ENCODE results near the gene LECT2.

LECT2 gene

DNA sequence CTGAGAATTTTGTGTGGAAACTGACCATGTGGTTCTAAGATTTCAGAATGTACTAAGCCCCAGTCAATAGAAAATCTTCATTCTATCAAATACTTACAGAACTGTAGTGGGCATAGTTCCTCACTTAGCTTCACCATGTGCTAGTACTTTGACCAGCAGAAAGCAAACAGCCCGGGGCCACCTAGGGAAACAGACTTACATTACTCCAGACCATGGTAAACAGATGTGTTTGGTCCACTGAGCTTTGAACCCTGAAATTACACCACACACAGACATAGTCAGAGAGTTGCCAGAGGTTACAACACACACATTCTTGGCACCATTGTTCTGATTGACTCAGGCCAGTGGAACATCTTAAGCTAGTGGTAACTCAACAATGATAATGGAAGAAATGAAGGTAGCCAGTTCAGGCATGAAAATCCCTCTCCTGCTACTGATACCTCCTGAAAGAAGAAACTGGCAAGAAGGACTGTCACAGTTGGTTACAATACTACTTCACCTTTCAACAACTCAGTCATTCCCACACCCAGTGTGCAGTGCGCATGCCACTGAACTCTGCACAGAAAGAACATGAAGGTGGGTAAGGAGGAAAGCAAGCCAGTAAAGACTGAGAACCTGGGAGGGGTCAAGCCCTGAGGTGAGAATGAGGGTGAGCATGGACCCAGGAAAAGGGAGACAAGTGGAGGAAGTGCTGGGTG, 18.7 kb upstream of the LECT2 start:
- no peak for TF ChIP-seq YY1 (IDR thresholded peaks at IDR 0.05; ENCODE audit: insufficient read depth, insufficient read length)
- TF ChIP-seq ZNF274 (IDR thresholded peaks at IDR 0.05; ENCODE audit: low read depth, low read length): no peak
- DNase-seq (ENCODE audit: low read depth, low spot score): no peak
- no peaks in the 10 kb centered on the region for H3K4me1 ChIP-seq (ENCODE audit: insufficient read depth, insufficient read length)
- H3K27me3 ChIP-seq (ENCODE audit: insufficient read depth, insufficient read length): no peaks in the 10 kb centered on the region
- H3K9me3 ChIP-seq (ENCODE audit: insufficient read depth, low read length): peaks cover 8% of the 10 kb centered on the region; the same call in 1 of the 2 replicates
- no peak overlapping the region for H3K9ac ChIP-seq (ENCODE audit: insufficient read length, low read depth)
- no peak overlapping the region for H3K4me3 ChIP-seq (ENCODE audit: insufficient read length, low read depth)
- no peaks in the 10 kb centered on the region for H3K36me3 ChIP-seq (ENCODE audit: insufficient read depth, insufficient read length, low read length)

DNA sequence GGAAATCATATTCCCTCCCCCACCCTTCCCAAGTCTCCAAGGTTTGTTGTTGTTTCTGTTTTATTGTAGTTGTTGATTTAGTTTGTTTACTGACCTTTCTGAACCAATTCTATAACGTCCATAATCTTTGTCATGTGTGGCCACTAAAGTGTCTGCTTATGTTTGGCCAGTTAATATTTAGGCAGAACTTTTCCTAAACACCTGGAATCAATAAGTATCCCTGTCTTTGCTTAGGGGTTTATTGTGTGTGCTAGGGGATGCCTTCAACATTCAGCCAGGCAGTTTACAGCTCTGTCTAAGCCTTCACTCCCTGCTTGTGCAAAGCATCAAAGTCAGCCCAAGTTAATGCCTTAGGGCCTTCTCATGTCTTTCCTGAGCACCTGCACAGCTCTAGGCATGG, 16.9 kb upstream of the LECT2 start:
- H3K9me3 ChIP-seq (ENCODE audit: insufficient read depth, low read length): peaks cover 8% of the 10 kb centered on the region; the same call in 1 of the 2 replicates
- no peaks in the 10 kb centered on the region for H3K36me3 ChIP-seq (ENCODE audit: insufficient read depth, insufficient read length, low read length)
- TF ChIP-seq ZNF274 (IDR thresholded peaks at IDR 0.05; ENCODE audit: low read depth, low read length) (no peak), YY1 (IDR thresholded peaks at IDR 0.05; ENCODE audit: insufficient read depth, insufficient read length) (no peak), SUZ12 (IDR thresholded peaks at IDR 0.05; ENCODE audit: extremely low read depth, insufficient read depth, insufficient read length) (no peak)
- H3K9ac ChIP-seq (ENCODE audit: insufficient read length, low read depth): no peak overlapping the region
- no peak for DNase-seq (ENCODE audit: low read depth, low spot score)
- no peak overlapping the region for H3K4me3 ChIP-seq (ENCODE audit: insufficient read length, low read depth)
- H3K27me3 ChIP-seq (ENCODE audit: insufficient read depth, insufficient read length): no peaks in the 10 kb centered on the region
- H3K4me1 ChIP-seq (ENCODE audit: insufficient read depth, insufficient read length): no peaks in the 10 kb centered on the region

DNA sequence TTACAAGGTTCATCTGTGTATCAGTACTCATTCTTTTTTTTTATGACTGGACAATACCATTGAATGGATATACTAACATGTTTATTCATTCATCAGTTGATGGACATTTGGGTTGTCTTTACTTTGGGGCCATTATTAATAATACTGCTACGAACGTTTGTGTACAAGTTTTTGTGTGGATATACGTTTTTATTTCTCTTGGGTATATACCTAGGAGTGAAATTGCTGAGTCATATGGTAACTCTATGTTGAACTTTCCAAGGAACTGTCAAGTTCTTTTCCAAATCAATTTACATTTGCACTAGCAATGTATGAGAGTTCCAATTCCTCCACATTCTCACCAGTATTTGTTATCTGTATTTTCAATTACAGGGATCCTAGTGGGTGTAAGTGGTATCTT, 12.0 kb upstream of the LECT2 start:
- DNase-seq (ENCODE audit: low read depth, low spot score): no peak
- Histone ChIP-seq H3K27me3 (ENCODE audit: insufficient read depth, insufficient read length) (no peaks in the 10 kb centered on the region), H3K4me3 (ENCODE audit: insufficient read length, low read depth) (no peak overlapping the region)

DNA sequence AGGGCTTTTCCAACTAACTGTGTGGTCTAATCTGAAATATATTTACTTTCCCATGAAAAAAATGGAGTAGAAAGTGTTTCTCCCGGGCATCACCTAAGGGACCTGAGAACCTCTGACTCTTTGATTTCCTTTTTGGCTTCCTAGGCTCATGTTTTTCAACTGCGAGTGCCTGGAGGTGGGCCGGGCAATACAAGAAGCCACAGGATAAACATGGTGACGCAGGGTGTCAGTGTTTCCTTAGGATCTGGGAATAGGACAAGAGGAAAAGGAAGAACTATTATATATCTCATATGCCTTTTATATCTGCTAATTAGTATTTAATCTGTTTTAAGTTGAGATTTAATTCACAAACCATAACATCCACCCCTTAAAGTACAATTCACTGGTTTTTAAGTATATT, 11.4 kb upstream of the LECT2 start:
- no peak for TF ChIP-seq ZNF274 (IDR thresholded peaks at IDR 0.05; ENCODE audit: low read depth, low read length)
- TF ChIP-seq YY1 (IDR thresholded peaks at IDR 0.05; ENCODE audit: insufficient read depth, insufficient read length): no peak
- no peak for TF ChIP-seq SUZ12 (IDR thresholded peaks at IDR 0.05; ENCODE audit: extremely low read depth, insufficient read depth, insufficient read length)
- peaks cover 8% of the 10 kb centered on the region; the same call in 1 of the 2 replicates for H3K9me3 ChIP-seq (ENCODE audit: insufficient read depth, low read length)
- no peaks in the 10 kb centered on the region for H3K27me3 ChIP-seq (ENCODE audit: insufficient read depth, insufficient read length)
- H3K4me3 ChIP-seq (ENCODE audit: insufficient read length, low read depth): no peak overlapping the region
- H3K4me1 ChIP-seq (ENCODE audit: insufficient read depth, insufficient read length): no peaks in the 10 kb centered on the region
- no peak for DNase-seq (ENCODE audit: low read depth, low spot score)
- H3K36me3 ChIP-seq (ENCODE audit: insufficient read depth, insufficient read length, low read length): no peaks in the 10 kb centered on the region
- no peak overlapping the region for H3K9ac ChIP-seq (ENCODE audit: insufficient read length, low read depth)

More for the DNA sequence above, 12.0 kb upstream of the LECT2 start:
- Histone ChIP-seq H3K9me3 (ENCODE audit: insufficient read depth, low read length) (peaks cover 8% of the 10 kb centered on the region; the same call in 1 of the 2 replicates), H3K9ac (ENCODE audit: insufficient read length, low read depth) (no peak overlapping the region), H3K4me1 (ENCODE audit: insufficient read depth, insufficient read length) (no peaks in the 10 kb centered on the region), H3K36me3 (ENCODE audit: insufficient read depth, insufficient read length, low read length) (no peaks in the 10 kb centered on the region)
- TF ChIP-seq ZNF274 (IDR thresholded peaks at IDR 0.05; ENCODE audit: low read depth, low read length): no peak
- no peak for TF ChIP-seq YY1 (IDR thresholded peaks at IDR 0.05; ENCODE audit: insufficient read depth, insufficient read length)
- TF ChIP-seq SUZ12 (IDR thresholded peaks at IDR 0.05; ENCODE audit: extremely low read depth, insufficient read depth, insufficient read length): no peak

DNA sequence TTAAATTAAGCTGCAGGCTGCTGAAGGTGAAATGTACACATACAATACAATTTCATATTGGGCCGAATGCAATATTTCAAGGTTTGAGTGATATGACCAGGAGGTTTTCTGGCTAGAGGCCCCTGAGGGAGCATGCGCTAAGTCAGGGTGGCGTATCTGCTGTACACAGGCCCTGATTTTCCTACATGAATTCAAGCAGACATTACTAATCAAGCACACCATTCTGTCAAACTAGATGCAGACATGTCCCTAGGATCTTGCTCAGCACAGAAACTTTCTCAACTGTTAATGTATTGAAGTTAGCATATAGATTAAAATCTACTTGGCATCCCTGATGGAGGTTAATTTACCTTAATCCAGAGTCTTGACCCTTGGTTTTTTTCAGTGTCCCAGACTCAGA, 10.7 kb upstream of the LECT2 start:
- no peak for TF ChIP-seq SUZ12 (IDR thresholded peaks at IDR 0.05; ENCODE audit: extremely low read depth, insufficient read depth, insufficient read length)
- TF ChIP-seq ZNF274 (IDR thresholded peaks at IDR 0.05; ENCODE audit: low read depth, low read length): no peak
- no peak for TF ChIP-seq YY1 (IDR thresholded peaks at IDR 0.05; ENCODE audit: insufficient read depth, insufficient read length)
- H3K9ac ChIP-seq (ENCODE audit: insufficient read length, low read depth): no peak overlapping the region

DNA sequence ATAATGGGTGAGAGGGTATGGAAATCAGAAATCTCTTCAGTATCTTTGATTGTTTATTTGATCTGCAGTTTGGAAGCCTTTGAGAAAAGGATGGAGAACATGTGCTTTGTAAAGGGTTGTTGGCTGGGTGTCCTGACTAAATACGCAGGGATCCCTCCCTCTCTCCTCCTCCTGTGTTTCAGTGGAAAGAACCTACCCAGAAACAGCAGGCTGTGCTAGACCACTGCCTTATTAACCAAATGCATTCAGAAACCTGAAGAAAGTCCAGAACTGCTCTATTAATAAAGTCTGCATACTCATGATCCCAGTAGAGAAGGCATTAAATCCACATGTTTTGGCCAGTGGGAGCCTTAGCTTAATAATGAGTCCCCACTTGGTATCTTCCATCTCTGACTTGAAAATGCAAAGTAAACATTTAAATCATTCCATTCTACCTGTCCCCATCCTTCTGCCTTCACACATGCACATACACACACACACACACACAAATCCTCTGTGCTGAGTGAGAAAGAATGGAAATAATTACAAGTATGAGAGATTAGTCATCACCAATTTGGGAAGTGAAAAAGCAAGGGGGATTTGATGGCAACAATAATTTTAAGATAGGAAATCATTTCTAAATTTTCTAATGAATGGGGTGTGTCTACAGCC, 10.0 kb upstream of the LECT2 start:
- Histone ChIP-seq H3K9ac (ENCODE audit: insufficient read length, low read depth) (no peak overlapping the region), H3K4me1 (ENCODE audit: insufficient read depth, insufficient read length) (no peaks in the 10 kb centered on the region), H3K4me3 (ENCODE audit: insufficient read length, low read depth) (no peak overlapping the region), H3K27me3 (ENCODE audit: insufficient read depth, insufficient read length) (no peaks in the 10 kb centered on the region), H3K36me3 (ENCODE audit: insufficient read depth, insufficient read length, low read length) (no peaks in the 10 kb centered on the region), H3K9me3 (ENCODE audit: insufficient read depth, low read length) (no peaks in the 10 kb centered on the region)
- DNase-seq (ENCODE audit: low read depth, low spot score): no peak
- TF ChIP-seq SUZ12 (IDR thresholded peaks at IDR 0.05; ENCODE audit: extremely low read depth, insufficient read depth, insufficient read length): no peak
- no peak for TF ChIP-seq YY1 (IDR thresholded peaks at IDR 0.05; ENCODE audit: insufficient read depth, insufficient read length)
- TF ChIP-seq ZNF274 (IDR thresholded peaks at IDR 0.05; ENCODE audit: low read depth, low read length): no peak

More for the DNA sequence above, 10.7 kb upstream of the LECT2 start:
- no peak for DNase-seq (ENCODE audit: low read depth, low spot score)
- no peak overlapping the region for H3K4me3 ChIP-seq (ENCODE audit: insufficient read length, low read depth)
- no peaks in the 10 kb centered on the region for H3K27me3 ChIP-seq (ENCODE audit: insufficient read depth, insufficient read length)
- peaks cover under 1% of the 10 kb centered on the region; the same call in 1 of the 2 replicates for H3K9me3 ChIP-seq (ENCODE audit: insufficient read depth, low read length)
- no peaks in the 10 kb centered on the region for H3K4me1 ChIP-seq (ENCODE audit: insufficient read depth, insufficient read length)
- no peaks in the 10 kb centered on the region for H3K36me3 ChIP-seq (ENCODE audit: insufficient read depth, insufficient read length, low read length)

DNA sequence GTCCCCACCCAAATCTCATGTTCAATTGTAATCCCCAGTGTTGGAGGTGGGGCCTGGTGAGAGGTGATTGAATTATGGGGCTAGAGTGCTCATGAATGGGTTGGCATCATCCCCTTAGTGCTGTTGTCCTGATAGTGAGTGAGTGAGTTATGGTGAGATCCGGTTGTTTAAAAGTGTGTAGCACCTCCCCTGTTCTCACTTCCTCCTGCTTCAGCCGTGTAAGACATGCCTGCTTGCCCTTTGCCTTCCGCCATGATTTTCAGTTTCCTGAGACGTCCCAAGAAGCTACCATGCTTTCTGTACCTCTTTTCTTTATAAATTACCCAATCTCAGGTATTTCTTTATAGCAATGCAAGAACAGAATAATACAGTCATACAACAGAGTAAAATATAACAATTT, 742 bp upstream of the LECT2 start:
- no peaks in the 10 kb centered on the region for H3K9me3 ChIP-seq (ENCODE audit: insufficient read depth, low read length)
- H3K36me3 ChIP-seq (ENCODE audit: insufficient read depth, insufficient read length, low read length): no peaks in the 10 kb centered on the region
- H3K4me1 ChIP-seq (ENCODE audit: insufficient read depth, insufficient read length): no peaks in the 10 kb centered on the region
- no peak overlapping the region for H3K9ac ChIP-seq (ENCODE audit: insufficient read length, low read depth)
- no peak for DNase-seq (ENCODE audit: low read depth, low spot score)
- H3K27me3 ChIP-seq (ENCODE audit: insufficient read depth, insufficient read length): no peaks in the 10 kb centered on the region
- no peak overlapping the region for H3K4me3 ChIP-seq (ENCODE audit: insufficient read length, low read depth)
- TF ChIP-seq ZNF274 (IDR thresholded peaks at IDR 0.05; ENCODE audit: low read depth, low read length) (no peak), YY1 (IDR thresholded peaks at IDR 0.05; ENCODE audit: insufficient read depth, insufficient read length) (no peak), SUZ12 (IDR thresholded peaks at IDR 0.05; ENCODE audit: extremely low read depth, insufficient read depth, insufficient read length) (no peak)

All from NT2/D1 (cell line).